Naive thymus-derived CD4-positive, alpha-beta T cell (primary cell): ENCODE measurements around the gene DRC7. TPM values are rescaled to one million over a fixed set of nuclear protein-coding genes. Genes with fewer than 3 reads are reported as not detected.
A peak's percentile ranks its signal among the peaks of the same experiment; 100 is the strongest.
"Not testable (repeated sequence)": the region's sequence is repeated elsewhere in the genome, so short reads cannot be mapped to it uniquely, and the experiment has no call there.

Source experiments
- ATAC-seq: fragments of 150-1000 bp; cut with Tn5 transposase; 2 replicates; pipeline ENCODE4 v1.10.0; 2021; ENCODE audit warnings: mild to moderate bottlenecking, moderate library complexity
- CTCF ChIA-PET: fragments of 350-600 bp; sonication (Branson Sonifier 250); formaldehyde crosslinking; loops from one replicate; lab custom pipeline; 2021; ENCODE audit warnings: antibody characterized with exemption; lab: Charles Lee
- POLR2A ChIA-PET: fragments of 350-600 bp; sonication (Branson Sonifier 250); formaldehyde crosslinking; loops from one replicate; lab custom pipeline; 2021; ENCODE audit warnings: antibody characterized with exemption, inconsistent platforms; lab: Charles Lee
- DNase-seq, 9 donors: peaks; one replicate each; pipeline versions ENCODE4 v3.0.0 to v3.0.0-alpha.2; 2020 to 2022; ENCODE audit warnings: mixed read lengths in 1 of 9
- H3K27ac ChIP-seq: one replicate; pipeline ENCODE4 v1.7.0; 2013; ENCODE audit warnings: mild to moderate bottlenecking, low read depth, low read length, moderate library complexity
- H3K27me3 ChIP-seq, 2 donors: one replicate each; pipeline ENCODE4 v1.7.0; 2013; ENCODE audit warnings: low read length in 2 of 2, mild to moderate bottlenecking in 2 of 2, moderate library complexity in 2 of 2; ENCODE audit not compliant: control insufficient read depth in 2 of 2, insufficient read depth in 2 of 2
- H3K36me3 ChIP-seq, 3 experiments: 1 replicate in 2 of 3; 2 replicates in 1 of 3; pipeline ENCODE4 v1.7.0; 2013; ENCODE audit warnings: low read length in 3 of 3, mild to moderate bottlenecking in 3 of 3, moderate library complexity in 1 of 3; ENCODE audit not compliant: insufficient read depth in 3 of 3, control insufficient read depth in 2 of 3
- H3K4me1 ChIP-seq, 2 donors: one replicate each; pipeline ENCODE4 v1.7.0; 2013; ENCODE audit warnings: low read length in 2 of 2, mild to moderate bottlenecking in 2 of 2, moderate library complexity in 1 of 2; ENCODE audit not compliant: control insufficient read depth in 2 of 2, insufficient read depth in 2 of 2
- H3K4me3 ChIP-seq: 2 replicates; pipeline ENCODE4 v1.7.0; 2013; ENCODE audit warnings: mild to moderate bottlenecking, low read length
- H3K9me3 ChIP-seq, 3 experiments: 1 replicate in 2 of 3; 2 replicates in 1 of 3; pipeline ENCODE4 v1.7.0; 2013; ENCODE audit warnings: low read length in 3 of 3; ENCODE audit not compliant: control insufficient read depth in 2 of 3
- H3K27ac Mint-ChIP-seq, 9 donors: one replicate each; pipeline ENCODE4 v1.8.0; 2020 to 2022; ENCODE audit warnings: mixed read lengths in 9 of 9, mild to moderate bottlenecking in 8 of 9, moderate library complexity in 5 of 9, inconsistent platforms in 2 of 9
- H3K27me3 Mint-ChIP-seq, 5 donors: one replicate each; pipeline ENCODE4 v1.8.0; 2021 to 2022; ENCODE audit warnings: mixed read lengths in 5 of 5, mild to moderate bottlenecking in 1 of 5
- H3K36me3 Mint-ChIP-seq, 5 donors: one replicate each; pipeline ENCODE4 v1.8.0; 2020 to 2022; ENCODE audit warnings: mixed read lengths in 5 of 5, mild to moderate bottlenecking in 3 of 5, inconsistent platforms in 1 of 5
- H3K4me1 Mint-ChIP-seq, 7 donors: one replicate each; pipeline ENCODE4 v1.8.0; 2020 to 2022; ENCODE audit warnings: mixed read lengths in 7 of 7, mild to moderate bottlenecking in 3 of 7, inconsistent platforms in 1 of 7
- H3K4me3 Mint-ChIP-seq, 10 donors: one replicate each; pipeline ENCODE4 v1.8.0; 2020 to 2022; ENCODE audit warnings: mild to moderate bottlenecking in 10 of 10, mixed read lengths in 10 of 10, moderate library complexity in 6 of 10, inconsistent platforms in 2 of 10
- H3K9me3 Mint-ChIP-seq, 11 donors: one replicate each; pipeline ENCODE4 v1.8.0; 2020 to 2022; ENCODE audit warnings: mixed read lengths in 11 of 11, mild to moderate bottlenecking in 4 of 11, inconsistent platforms in 1 of 11, moderate library complexity in 1 of 11
- intact Hi-C, 2 donors: fragments of 100-400 bp; cut with micrococcal nuclease; formaldehyde crosslinking; loops; one replicate each; pipeline ENCODE4 v1.15.1; 2023
- polyA plus RNA-seq, 2 donors: library from polyadenylated mRNA; unstranded; fragments of 300-500 nt; fragmentation: Illumina TruSeq; gene quantifications; one replicate each; pipeline ENCODE4 v1.2.3, GENCODE V29; 2021
- total RNA-seq, 6 experiments: library from RNA in 5 of 6; stranded (reverse) in 5 of 6; gene quantifications; 1 replicate in 5 of 6; 2 replicates in 1 of 6; pipeline ENCODE4 v1.2.3 and lab custom pipeline; 2021 to 2026

The DRC7 gene
- total and polyA plus RNA-seq, 7 experiments from 2014 or later, result not detected

GRCh38 chr16:57709663-57710062 lies 15.1 kb downstream of the DRC7 start:
- POLR2A ChIA-PET, result no interaction called here
- H3K4me3 ChIP-seq, result no peak overlapping the region
- ATAC-seq (no peak), DNase-seq (no peak)
- H3K27me3 ChIP-seq, result no peaks in the 10 kb centered on the region
- H3K4me3 Mint-ChIP-seq, result no peak overlapping the region
- no peaks in the 10 kb centered on the region for H3K36me3 ChIP-seq
- peaks cover 0 to 27% (median 8%) of the 10 kb centered on the region in 5 donors for H3K27me3 Mint-ChIP-seq
- peaks cover 0 to 2% (median 0%) of the 10 kb centered on the region in 5 donors for H3K36me3 Mint-ChIP-seq
- peaks cover 0 to 8% (median 0%) of the 10 kb centered on the region in 11 donors for H3K9me3 Mint-ChIP-seq
- no peaks in the 10 kb centered on the region for H3K4me1 ChIP-seq
- no peak overlapping the region for H3K27ac Mint-ChIP-seq
- intact Hi-C loops, result no loop called here
- no peaks in the 10 kb centered on the region for H3K9me3 ChIP-seq
- CTCF ChIA-PET, result no interaction called here
- H3K4me1 Mint-ChIP-seq, result peaks cover 0 to 2% (median 0%) of the 10 kb centered on the region in 7 donors
- no peak overlapping the region for H3K27ac ChIP-seq

- POLR2A ChIA-PET, result no interaction called here
- Histone ChIP-seq H3K36me3 (no peaks in the 10 kb centered on the region), H3K4me3 (no peak overlapping the region), H3K4me1 (no peaks in the 10 kb centered on the region), H3K27me3 (no peaks in the 10 kb centered on the region), H3K9me3 (no peaks in the 10 kb centered on the region), H3K27ac (no peak overlapping the region)
- CTCF ChIA-PET, result no interaction called here
- Mint-ChIP-seq H3K9me3 (peaks cover 0 to 4% (median 0%) of the 10 kb centered on the region in 11 donors), H3K36me3 (peaks cover 0 to 2% (median 0%) of the 10 kb centered on the region in 5 donors), H3K27ac (no peak overlapping the region), H3K4me3 (peak overlapping the region in 1 of 10 donors; percentile 43), H3K27me3 (peaks cover 0 to 28% (median 8%) of the 10 kb centered on the region in 5 donors), H3K4me1 (peaks cover 0 to 2% (median 0%) of the 10 kb centered on the region in 7 donors)
- ATAC-seq (no peak), DNase-seq (no peak)
- intact Hi-C loops, result no loop called here
These were observed 16.7 kb downstream of the DRC7 start for GRCh38 chr16:57711346-57711745.

GRCh38 chr16:57711993-57712392 lies 17.4 kb downstream of the DRC7 start:
- Mint-ChIP-seq H3K36me3 (no peaks in the 10 kb centered on the region), H3K27me3 (peaks cover 0 to 30% (median 4%) of the 10 kb centered on the region in 5 donors), H3K4me1 (peaks cover 0 to 2% (median 0%) of the 10 kb centered on the region in 7 donors), H3K27ac (no peak overlapping the region), H3K4me3 (no peak overlapping the region), H3K9me3 (no peaks in the 10 kb centered on the region)
- intact Hi-C loops, result no loop called here
- Histone ChIP-seq H3K4me1 (no peaks in the 10 kb centered on the region), H3K36me3 (no peaks in the 10 kb centered on the region), H3K27me3 (no peaks in the 10 kb centered on the region), H3K4me3 (no peak overlapping the region), H3K9me3 (no peaks in the 10 kb centered on the region), H3K27ac (no peak overlapping the region)
- ATAC-seq (no peak), DNase-seq (no peak)
- ChIA-PET POLR2A (no interaction called here), CTCF (no interaction called here)

GRCh38 chr16:57712569-57712968 lies 18.0 kb downstream of the DRC7 start:
- H3K4me1 ChIP-seq, CTCF ChIA-PET, intact Hi-C loops, H3K4me3 ChIP-seq, H3K9me3 ChIP-seq, H3K4me3 Mint-ChIP-seq, H3K36me3 Mint-ChIP-seq, H3K9me3 Mint-ChIP-seq, H3K27me3 ChIP-seq, ATAC-seq, H3K27ac ChIP-seq, H3K27ac Mint-ChIP-seq, H3K36me3 ChIP-seq, POLR2A ChIA-PET, H3K4me1 Mint-ChIP-seq, DNase-seq: not testable (repeated sequence)
- peaks cover 0 to 30% (median 2%) of the 10 kb centered on the region in 5 donors for H3K27me3 Mint-ChIP-seq

DNA sequence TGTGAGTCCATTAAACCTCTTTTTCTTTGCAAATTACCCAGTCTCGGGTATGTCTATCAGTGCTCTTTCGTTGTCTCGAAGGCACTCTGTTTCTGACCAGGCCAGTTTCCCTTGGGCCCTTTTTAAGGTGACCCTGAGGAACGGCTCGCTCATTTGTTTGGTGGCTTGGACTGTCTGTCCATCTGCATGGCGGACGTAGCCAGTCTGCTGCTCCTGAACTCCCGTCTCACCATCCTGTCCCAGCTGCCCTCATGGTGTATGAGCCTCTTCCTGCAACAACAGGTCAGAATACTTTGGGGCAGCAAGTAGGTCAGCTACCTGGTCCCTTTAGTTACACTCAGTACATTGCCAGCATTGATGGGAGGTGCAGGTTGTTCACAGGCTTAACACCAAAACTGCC lies 19.0 kb downstream of the DRC7 start:
- no peaks in the 10 kb centered on the region for H3K4me1 ChIP-seq
- intact Hi-C loops, result no loop called here
- no peaks in the 10 kb centered on the region for H3K9me3 ChIP-seq
- no peaks in the 10 kb centered on the region for H3K9me3 Mint-ChIP-seq
- H3K4me3 ChIP-seq, result no peak overlapping the region
- ChIA-PET CTCF (no interaction called here), POLR2A (no interaction called here)
- H3K27ac Mint-ChIP-seq, result no peak overlapping the region
- ATAC-seq, result no peak
- H3K36me3 ChIP-seq, result no peaks in the 10 kb centered on the region
- no peak for DNase-seq
- H3K27me3 ChIP-seq, result no peaks in the 10 kb centered on the region
- no peaks in the 10 kb centered on the region for H3K36me3 Mint-ChIP-seq
- peaks cover 0 to 30% (median 0%) of the 10 kb centered on the region in 5 donors for H3K27me3 Mint-ChIP-seq
- no peak overlapping the region for H3K4me3 Mint-ChIP-seq
- peaks cover 0 to 2% (median 0%) of the 10 kb centered on the region in 7 donors for H3K4me1 Mint-ChIP-seq
- no peak overlapping the region for H3K27ac ChIP-seq

GRCh38 chr16:57714047-57714446 lies 19.4 kb downstream of the DRC7 start:
- no peaks in the 10 kb centered on the region for H3K36me3 Mint-ChIP-seq
- no peaks in the 10 kb centered on the region for H3K9me3 ChIP-seq
- no peak overlapping the region for H3K27ac ChIP-seq
- no peak for DNase-seq
- no peak overlapping the region for H3K27ac Mint-ChIP-seq
- no peak overlapping the region for H3K4me3 Mint-ChIP-seq
- H3K4me3 ChIP-seq, result no peak overlapping the region
- H3K27me3 Mint-ChIP-seq, result peaks cover 0 to 30% (median 0%) of the 10 kb centered on the region in 5 donors
- H3K36me3 ChIP-seq, result no peaks in the 10 kb centered on the region
- POLR2A ChIA-PET, result no interaction called here
- no peaks in the 10 kb centered on the region for H3K9me3 Mint-ChIP-seq
- peaks cover 0 to 2% (median 0%) of the 10 kb centered on the region in 7 donors for H3K4me1 Mint-ChIP-seq
- no peak for ATAC-seq
- no peaks in the 10 kb centered on the region for H3K4me1 ChIP-seq
- no peaks in the 10 kb centered on the region for H3K27me3 ChIP-seq
- intact Hi-C loops, result no loop called here
- CTCF ChIA-PET, result no interaction called here

DNA sequence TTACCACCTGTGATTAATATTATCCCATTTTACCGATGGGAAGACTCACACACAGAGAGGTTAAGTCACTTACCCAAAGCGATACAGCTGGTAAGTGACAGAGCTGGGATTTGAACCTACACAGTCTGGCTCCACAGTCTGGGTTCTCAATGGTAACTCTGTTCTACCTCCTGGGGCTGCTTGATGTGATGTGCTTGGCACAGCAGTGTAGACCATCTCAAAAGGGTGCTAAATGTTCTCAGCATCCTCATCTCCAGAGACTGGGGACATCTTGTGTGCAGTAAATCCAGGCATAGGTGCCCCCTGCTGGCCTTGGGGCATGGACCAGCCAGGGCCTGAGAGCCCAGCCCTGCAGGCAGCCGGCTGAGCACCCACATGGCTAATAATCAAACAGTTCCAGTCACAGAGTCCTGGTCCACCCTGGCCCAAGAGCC lies 25.6 kb downstream of the DRC7 start:
- intact Hi-C loops, result loop anchor here (1.0 to 2.0 kb wide), 4 partner anchors 71 to 144 kb away; no protein-coding TSS in a partner anchor

More for the DNA sequence above, 25.6 kb downstream of the DRC7 start:
- ChIA-PET POLR2A (no interaction called here), CTCF (no interaction called here)
- Histone ChIP-seq H3K9me3 (no peaks in the 10 kb centered on the region), H3K4me1 (no peaks in the 10 kb centered on the region), H3K27ac (no peak overlapping the region), H3K36me3 (no peaks in the 10 kb centered on the region), H3K27me3 (no peaks in the 10 kb centered on the region), H3K4me3 (no peak overlapping the region)
- DNase-seq, result peak in 5 of 9 donors; percentile 21 to 40 (median 25)
- no peak overlapping the region for H3K4me3 Mint-ChIP-seq
- no peak overlapping the region for H3K27ac Mint-ChIP-seq
- peaks cover 0 to 2% (median 0%) of the 10 kb centered on the region in 5 donors for H3K27me3 Mint-ChIP-seq
- H3K36me3 Mint-ChIP-seq, result no peaks in the 10 kb centered on the region
- ATAC-seq, result peak; percentile 75
- no peaks in the 10 kb centered on the region for H3K9me3 Mint-ChIP-seq
- H3K4me1 Mint-ChIP-seq, result no peaks in the 10 kb centered on the region
